Right lobe of liver (tissue), 6 donors: ENCODE results near the gene SYNGR2. TPM values are rescaled to one million over a fixed set of nuclear protein-coding genes. Genes with fewer than 3 reads are reported as not detected.

ENCODE experiments used
- ATAC-seq, 4 donors: fragments of 200-7000 bp; cut with Tn5 transposase; one replicate each; pipeline ENCODE4 v1.9.1; 2020; ENCODE audit warnings: mild to moderate bottlenecking in 4 of 4, moderate library complexity in 4 of 4
- DNase-seq, 3 donors: peaks; one replicate each; pipeline ENCODE4 v3.0.0-alpha.2; 2020
- H3K27ac ChIP-seq, 3 donors: fragments of 200-600 bp; one replicate each; pipeline ENCODE4 v1.8.0; 2022
- H3K27me3 ChIP-seq, 2 donors: fragments of 200-600 bp; one replicate each; pipeline ENCODE4 v1.8.0; 2022
- H3K36me3 ChIP-seq, 4 donors: fragments of 200-600 bp; sonication (generic) in 1 of 4; one replicate each; pipeline versions ENCODE4 v1.5.1 to v1.8.0; 2017 to 2022; ENCODE audit warnings: control low read depth in 1 of 4
- H3K4me1 ChIP-seq, 4 donors: fragments of 200-600 bp; sonication (generic) in 1 of 4; one replicate each; pipeline versions ENCODE4 v1.5.1 to v1.8.0; 2017 to 2022; ENCODE audit warnings: control low read depth in 1 of 4
- H3K4me3 ChIP-seq, 3 donors: fragments of 200-600 bp; one replicate each; pipeline ENCODE4 v1.8.0; 2022
- H3K9me3 ChIP-seq, 4 donors: fragments of 200-600 bp; sonication (generic) in 1 of 4; one replicate each; pipeline versions ENCODE4 v1.5.1 to v1.8.0; 2017 to 2022; ENCODE audit warnings: control low read depth in 1 of 4
- CTCF ChIP-seq, 4 donors: fragments of 200-600 bp in 3 of 4; fragments of 450-650 bp in 1 of 4; IDR thresholded peaks; one replicate each; pipeline versions ENCODE4 v1.5.1 to v1.8.0; 2016 to 2022; ENCODE audit warnings: antibody characterized with exemption in 4 of 4, mild to moderate bottlenecking in 2 of 4
- POLR2A ChIP-seq: fragments of 450-650 bp; IDR thresholded peaks from one replicate; pipeline ENCODE4 v1.6.1; 2017; ENCODE audit warnings: antibody characterized with exemption, mild to moderate bottlenecking
- WGBS: methylation state at CpG from one replicate; pipeline ENCODE4 v1.1.6; 2018; ENCODE audit warnings: low coverage, low lambda C conversion rate; ENCODE audit not compliant: insufficient coverage; ENCODE audit errors: missing lambda C conversion rate; 5-methylcytosine and 5-hydroxymethylcytosine counted together
- intact Hi-C, 2 donors: fragments of 100-400 bp; cut with DNase I; formaldehyde crosslinking; loops; one replicate each; pipeline versions ENCODE4 v1.11.2 to v1.14.1; 2022
- total RNA-seq, 6 experiments: library from RNA; depleted of rRNA in 2 of 6; stranded (reverse); fragments of >200 nt in 2 of 6; fragmentation: NEBNext Ultra II Directional in 3 of 6; extraction: Animal tissue kit (Norgen Biotek cat#: 25700) in 3 of 6; gene quantifications; one replicate each; pipeline versions ENCODE4 v1.1.0 to v1.2.4, GENCODE V29; 2016 to 2023
- donor health status: DM: no; HTN: yes; CAD: no.
- donor health status: DM: no; HTN: no; CAD: no.
- donor health status: DM: no; HTN: no; CAD: no.
- donor health status: DM: no; HTN: yes; CAD: no.
- donor health status: DM: no; HTN: yes; CAD: no.

SYNGR2 gene
- total RNA-seq, 6 experiments from 2014 or later, result 43.3 to 55.8 (median 50.4) TPM

GRCh38 chr17:78131172-78132083 is 37.0 kb upstream of the SYNGR2 start:
- Histone ChIP-seq H3K27me3 (no peaks in the 10 kb centered on the region), H3K4me3 (peak overlapping the region; percentile 18 to 40 (median 23)), H3K9me3 (no peaks in the 10 kb centered on the region), H3K36me3 (no peaks in the 10 kb centered on the region), H3K27ac (peak overlapping the region in 2 of 3 donors; percentile 47 to 51), H3K4me1 (peaks cover 0 to 18% (median 2%) of the 10 kb centered on the region in 4 donors)
- 40% methylated on average over 4 of the region's 74 CpGs for WGBS
- TF ChIP-seq POLR2A, result no peak
- TF ChIP-seq CTCF (IDR thresholded peaks at IDR 0.05), result no peak
- no peak for DNase-seq
- intact Hi-C loops, result no loop called here
- no peak for ATAC-seq

- no peak for TF ChIP-seq CTCF (IDR thresholded peaks at IDR 0.05)
- TF ChIP-seq POLR2A, result no peak
- Histone ChIP-seq H3K27ac (peak overlapping the region in 1 of 3 donors; percentile 47), H3K27me3 (no peaks in the 10 kb centered on the region), H3K4me3 (peak overlapping the region; percentile 18 to 40 (median 23)), H3K36me3 (no peaks in the 10 kb centered on the region), H3K9me3 (no peaks in the 10 kb centered on the region), H3K4me1 (peaks cover 0 to 20% (median 2%) of the 10 kb centered on the region in 4 donors)
- WGBS, result 4% methylated on average over 5 of the region's 38 CpGs
- no peak for ATAC-seq
- intact Hi-C loops, result no loop called here
- DNase-seq, result peak in 2 of 3 donors; percentile 48 to 52
Observed at GRCh38 chr17:78132084-78132676, 36.2 kb upstream of the SYNGR2 start.

DNA sequence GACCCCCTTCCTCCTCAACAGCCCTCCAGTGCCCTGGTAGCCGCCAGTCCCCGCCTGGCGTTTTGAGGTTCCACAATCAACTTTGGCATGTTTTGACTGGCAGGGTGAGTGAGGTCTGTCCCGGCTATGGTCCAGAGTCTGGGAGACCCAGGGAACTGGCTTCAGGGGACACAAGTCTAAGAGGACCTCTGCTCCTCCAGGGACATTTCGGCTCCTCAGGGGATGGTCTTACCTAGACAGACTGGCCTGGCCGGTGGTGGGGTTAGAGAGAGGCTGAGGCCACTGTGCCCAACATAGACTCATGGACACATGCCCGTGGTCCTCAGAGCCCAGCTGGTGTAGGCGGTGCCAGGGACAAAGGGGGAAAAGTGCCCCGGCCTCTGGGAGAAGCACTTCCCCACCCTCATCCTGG is 35.6 kb upstream of the SYNGR2 start:
- Histone ChIP-seq H3K4me3 (peak overlapping the region in 1 of 3 donors; percentile 40), H3K4me1 (peaks cover 0 to 21% (median 3%) of the 10 kb centered on the region in 4 donors), H3K9me3 (no peaks in the 10 kb centered on the region), H3K36me3 (no peaks in the 10 kb centered on the region), H3K27ac (no peak overlapping the region), H3K27me3 (no peaks in the 10 kb centered on the region)
- TF ChIP-seq CTCF (IDR thresholded peaks at IDR 0.05), result no peak
- no peak for TF ChIP-seq POLR2A
- intact Hi-C loops, result no loop called here
- no CpG with 5 or more reads among the region's 9 CpGs for WGBS
- DNase-seq (no peak), ATAC-seq (no peak)

DNA sequence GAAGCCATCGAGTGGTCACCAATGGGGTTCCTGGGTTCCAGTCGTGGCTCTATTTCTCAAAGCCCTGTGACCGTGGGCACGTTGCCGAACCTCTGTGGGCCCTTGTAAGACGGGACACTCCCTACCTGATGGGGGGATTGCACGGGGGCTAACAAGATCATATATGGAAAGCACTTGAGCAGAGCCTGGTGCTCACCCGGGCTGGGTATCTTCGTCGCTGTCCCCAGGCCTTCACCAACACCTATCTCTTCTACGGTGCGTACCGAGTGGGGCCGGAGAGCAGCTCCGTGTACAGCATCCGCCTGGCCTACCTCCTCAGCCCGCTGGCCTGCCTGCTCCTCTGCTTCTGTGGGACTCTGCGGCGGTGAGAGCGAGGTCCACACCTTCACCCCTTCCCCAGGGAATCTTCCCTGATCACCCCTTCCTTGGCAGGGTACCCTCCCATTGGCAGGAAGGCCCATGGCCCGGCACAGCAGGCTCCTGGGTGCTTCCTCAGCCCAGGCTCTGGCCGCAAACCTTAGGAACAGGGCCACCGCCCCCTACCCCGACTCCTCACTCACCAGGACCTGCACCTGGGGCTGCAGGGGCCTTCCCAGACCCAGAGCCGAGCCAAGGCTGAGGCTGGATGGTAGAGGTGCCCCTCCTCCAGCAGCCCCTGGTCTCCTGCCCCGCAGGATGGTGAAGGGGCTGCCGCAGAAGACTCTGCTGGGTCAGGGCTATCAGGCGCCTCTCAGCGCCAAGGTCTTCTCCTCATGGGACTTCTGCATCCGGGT is 35.0 kb upstream of the SYNGR2 start:
- TF ChIP-seq POLR2A, result no peak
- TF ChIP-seq CTCF (IDR thresholded peaks at IDR 0.05), result no peak
- H3K27ac ChIP-seq, result no peak overlapping the region
- H3K9me3 ChIP-seq, result no peaks in the 10 kb centered on the region
- 80% methylated on average over 4 of the region's 30 CpGs for WGBS
- no peak overlapping the region for H3K4me3 ChIP-seq
- no peak for ATAC-seq
- no peaks in the 10 kb centered on the region for H3K27me3 ChIP-seq
- no peaks in the 10 kb centered on the region for H3K36me3 ChIP-seq
- H3K4me1 ChIP-seq, result peaks cover 0 to 15% (median 3%) of the 10 kb centered on the region in 4 donors
- no peak for DNase-seq
- intact Hi-C loops, result no loop called here
